GM19467 (cell line): ENCODE data around the gene STOML3.

ENCODE experiments used
- ATAC-seq: cut with Tn5 transposase; IDR thresholded peaks from one replicate; pipeline ENCODE4 v1.9.1; 2021; ENCODE audit warnings: mild to moderate bottlenecking, moderate library complexity; ENCODE audit not compliant: unreplicated experiment

The STOML3 gene

GRCh38 chr13:38921081-38921480 is 69.5 kb downstream of the STOML3 start:
- no peak for ATAC-seq
